Uterus (tissue), 4 donors: ENCODE data around the gene XYLB. TPM values are rescaled to one million over a fixed set of nuclear protein-coding genes. Genes with fewer than 3 reads are reported as not detected.

Source experiments
- DNase-seq, 2 donors: peaks; one replicate each; pipeline ENCODE4 v3.0.0-alpha.2; 2019 to 2020
- H3K27ac ChIP-seq, 2 donors: fragments of 200-600 bp; sonication (generic); 1 replicate in 1 of 2; 2 replicates in 1 of 2; pipeline ENCODE4 v1.5.1; 2016 to 2018
- H3K27me3 ChIP-seq, 2 donors: fragments of 200-600 bp; sonication (generic); one replicate each; pipeline ENCODE4 v1.5.1; 2018 to 2019; ENCODE audit warnings: control low read depth in 1 of 2
- H3K36me3 ChIP-seq, 2 donors: fragments of 200-600 bp; sonication (generic); one replicate each; pipeline ENCODE4 v1.5.1; 2019; ENCODE audit warnings: control low read depth in 1 of 2
- H3K4me1 ChIP-seq, 2 donors: fragments of 200-600 bp; sonication (generic); one replicate each; pipeline ENCODE4 v1.5.1; 2018 to 2019; ENCODE audit warnings: control low read depth in 1 of 2
- H3K4me3 ChIP-seq, 2 donors: fragments of 200-600 bp; sonication (generic); 1 replicate in 1 of 2; 2 replicates in 1 of 2; pipeline ENCODE4 v1.5.1; 2018 to 2019; ENCODE audit warnings: mild to moderate bottlenecking in 1 of 2
- H3K9me3 ChIP-seq, 2 donors: fragments of 200-600 bp; sonication (generic); one replicate each; pipeline ENCODE4 v1.5.1; 2019; ENCODE audit warnings: control low read depth in 1 of 2
- CTCF ChIP-seq, 4 experiments: fragments of 200-600 bp in 2 of 4; fragments of 450-650 bp in 2 of 4; sonication (generic) in 2 of 4; IDR thresholded peaks; one replicate each; pipeline ENCODE4 v1.5.1; 2016 to 2019; ENCODE audit warnings: antibody characterized with exemption in 4 of 4, mild to moderate bottlenecking in 2 of 4, moderate library complexity in 1 of 4
- POLR2A ChIP-seq, 2 donors: fragments of 450-650 bp; IDR thresholded peaks; one replicate each; pipeline ENCODE4 v1.6.1; 2016; ENCODE audit warnings: antibody characterized with exemption in 2 of 2, mild to moderate bottlenecking in 1 of 2, moderate library complexity in 1 of 2
- intact Hi-C: fragments of 100-400 bp; cut with DNase I; formaldehyde crosslinking; loops from one replicate; pipeline ENCODE4 v1.15.1; 2023; ENCODE audit warnings: low total_unique reads
- total RNA-seq, 4 donors: library from RNA; depleted of rRNA in 3 of 4; stranded (reverse); fragments of >200 nt in 3 of 4; gene quantifications; one replicate each; pipeline versions ENCODE4 v1.1.0 to v1.2.4, GENCODE V29; 2014 to 2023
- donor health status: DM: yes; HTN: yes; CAD: no.

Gene XYLB
- total RNA-seq, 4 donors from 2014 or later = 0.26 to 12.7 (median 6.5) TPM

GRCh38 chr3:38372214-38372601 lies 25.6 kb downstream of the XYLB start:
- TF ChIP-seq POLR2A (IDR thresholded peaks at IDR 0.05) (no peak), CTCF (IDR thresholded peaks at IDR 0.05) (no peak)
- Histone ChIP-seq H3K36me3 (no peaks in the 10 kb centered on the region), H3K4me1 (no peaks in the 10 kb centered on the region), H3K9me3 (no peaks in the 10 kb centered on the region), H3K27me3 (no peaks in the 10 kb centered on the region), H3K27ac (no peak overlapping the region), H3K4me3 (no peak overlapping the region)
- no peak for DNase-seq
- intact Hi-C loops = no loop called here

GRCh38 chr3:38374221-38374620 lies 27.6 kb downstream of the XYLB start:
- Histone ChIP-seq H3K36me3 (no peaks in the 10 kb centered on the region), H3K4me3 (no peak overlapping the region), H3K4me1 (no peaks in the 10 kb centered on the region), H3K27ac (no peak overlapping the region), H3K9me3 (no peaks in the 10 kb centered on the region), H3K27me3 (no peaks in the 10 kb centered on the region)
- no peak for TF ChIP-seq CTCF (IDR thresholded peaks at IDR 0.05)
- TF ChIP-seq POLR2A (IDR thresholded peaks at IDR 0.05) = no peak
- intact Hi-C loops = no loop called here
- no peak for DNase-seq

- TF ChIP-seq POLR2A (IDR thresholded peaks at IDR 0.05) (no peak), CTCF (IDR thresholded peaks at IDR 0.05) (no peak)
- H3K9me3 ChIP-seq = no peaks in the 10 kb centered on the region
- H3K4me1 ChIP-seq = no peaks in the 10 kb centered on the region
- H3K27ac ChIP-seq = no peak overlapping the region
- H3K27me3 ChIP-seq = no peaks in the 10 kb centered on the region
- no peak overlapping the region for H3K4me3 ChIP-seq
- intact Hi-C loops = no loop called here
- DNase-seq = no peak
- H3K36me3 ChIP-seq = no peaks in the 10 kb centered on the region
These were observed 28.5 kb downstream of the XYLB start for GRCh38 chr3:38375072-38375471.

GRCh38 chr3:38375488-38376097 lies 29.0 kb downstream of the XYLB start:
- Histone ChIP-seq H3K4me1 (no peaks in the 10 kb centered on the region), H3K36me3 (no peaks in the 10 kb centered on the region), H3K27ac (no peak overlapping the region), H3K9me3 (no peaks in the 10 kb centered on the region), H3K4me3 (no peak overlapping the region), H3K27me3 (no peaks in the 10 kb centered on the region)
- intact Hi-C loops = no loop called here
- DNase-seq = no peak
- TF ChIP-seq POLR2A (IDR thresholded peaks at IDR 0.05) (no peak), CTCF (IDR thresholded peaks at IDR 0.05) (no peak)

GRCh38 chr3:38376098-38376816 lies 29.7 kb downstream of the XYLB start:
- H3K4me1 ChIP-seq = no peaks in the 10 kb centered on the region
- H3K27me3 ChIP-seq = no peaks in the 10 kb centered on the region
- intact Hi-C loops = no loop called here
- no peaks in the 10 kb centered on the region for H3K36me3 ChIP-seq
- no peak overlapping the region for H3K27ac ChIP-seq
- H3K9me3 ChIP-seq = no peaks in the 10 kb centered on the region
- H3K4me3 ChIP-seq = no peak overlapping the region
- TF ChIP-seq CTCF (IDR thresholded peaks at IDR 0.05) = no peak
- no peak for TF ChIP-seq POLR2A (IDR thresholded peaks at IDR 0.05)
- no peak for DNase-seq
